OCI-LY1 (cell line): ENCODE results near the gene TBC1D16.

ENCODE experiments used
- H2AFZ ChIP-seq: fragments of 200-600 bp; sonication (generic), shearing (Covaris generic); 2 replicates; pipeline ENCODE4 v1.6.0; 2014; ENCODE audit warnings: antibody characterized with exemption, mild to moderate bottlenecking, low read length
- H3F3A ChIP-seq: fragments of 200-600 bp; sonication (generic), shearing (Covaris generic); 2 replicates; pipeline ENCODE4 v1.6.0; 2014; ENCODE audit warnings: mild to moderate bottlenecking, antibody characterized with exemption, low read length, moderate library complexity; ENCODE audit not compliant: insufficient read depth
- H3K27ac ChIP-seq: fragments of 200-600 bp; sonication (generic); 2 replicates; pipeline ENCODE4 v1.5.1; 2014; ENCODE audit warnings: low read length, mixed run types, mild to moderate bottlenecking, low read depth; ENCODE audit not compliant: poor library complexity, severe bottlenecking
- H3K27me3 ChIP-seq: fragments of 200-600 bp; sonication (generic); 2 replicates; pipeline ENCODE4 v1.6.0; 2014; ENCODE audit warnings: antibody characterized with exemption, mild to moderate bottlenecking, low read length, moderate library complexity; ENCODE audit not compliant: insufficient read depth
- H3K36me3 ChIP-seq: fragments of 200-600 bp; sonication (generic); 2 replicates; pipeline ENCODE4 v1.6.1; 2014; ENCODE audit warnings: mild to moderate bottlenecking, antibody characterized with exemption, low read length, moderate library complexity, mixed read lengths; ENCODE audit not compliant: insufficient read depth
- H3K4me1 ChIP-seq: fragments of 200-600 bp; sonication (generic); 2 replicates; pipeline ENCODE4 v1.5.1; 2014; ENCODE audit warnings: mild to moderate bottlenecking, low read length, moderate library complexity; ENCODE audit not compliant: insufficient read depth, severe bottlenecking
- H3K4me2 ChIP-seq: fragments of 200-600 bp; sonication (generic), shearing (Covaris generic); 2 replicates; pipeline ENCODE4 v1.6.1; 2014; ENCODE audit warnings: low read length
- H3K4me3 ChIP-seq: fragments of 200-600 bp; sonication (generic); 2 replicates; pipeline ENCODE4 v1.5.1; 2014; ENCODE audit warnings: low read length, low read depth, mild to moderate bottlenecking, mixed read lengths; ENCODE audit not compliant: poor library complexity, severe bottlenecking
- H3K79me2 ChIP-seq: fragments of 200-600 bp; shearing (Covaris generic); 2 replicates; pipeline ENCODE4 v1.6.1; 2016; ENCODE audit warnings: mixed run types, low read length, mixed read lengths; ENCODE audit not compliant: insufficient read depth
- H3K9ac ChIP-seq: fragments of 200-600 bp; sonication (generic), shearing (Covaris generic); 2 replicates; pipeline ENCODE4 v1.6.1; 2014; ENCODE audit warnings: mild to moderate bottlenecking, low read length, mixed read lengths
- H3K9me2 ChIP-seq: fragments of 200-600 bp; sonication (generic), shearing (Covaris generic); 2 replicates; pipeline ENCODE4 v1.6.1; 2014; ENCODE audit warnings: low read depth, mild to moderate bottlenecking, low read length, mixed read lengths
- H3K9me3 ChIP-seq: fragments of 200-600 bp; shearing (Covaris generic); 2 replicates; pipeline ENCODE4 v1.6.1; 2014; ENCODE audit warnings: low read length, mixed read lengths
- H4K20me1 ChIP-seq: fragments of 200-600 bp; sonication (generic), shearing (Covaris generic); 2 replicates; pipeline ENCODE4 v1.6.0; 2016; ENCODE audit warnings: mild to moderate bottlenecking, low read length; ENCODE audit not compliant: insufficient read depth
- CTCF ChIP-seq: fragments of 200-600 bp; sonication (generic), shearing (Covaris generic); IDR thresholded peaks from 2 replicates; pipeline ENCODE4 v1.5.1; 2017; ENCODE audit warnings: mild to moderate bottlenecking, antibody characterized with exemption, low read length, moderate library complexity, mixed read lengths
- EZH2 ChIP-seq: fragments of 200-600 bp; sonication (generic), shearing (Covaris generic); IDR thresholded peaks from 2 replicates; pipeline ENCODE4 v1.8.0; 2017; ENCODE audit warnings: borderline replicate concordance, mixed run types, mild to moderate bottlenecking, antibody characterized with exemption, low read length, moderate library complexity, mixed read lengths

TBC1D16 gene

GRCh38 chr17:79942591-79943346 is 92.9 kb downstream of the TBC1D16 start:
- H3K36me3 ChIP-seq, result no peaks in the 10 kb centered on the region
- no peaks in the 10 kb centered on the region for H3F3A ChIP-seq
- H3K79me2 ChIP-seq, result no peaks in the 10 kb centered on the region
- no peaks in the 10 kb centered on the region for H3K4me1 ChIP-seq
- no peak overlapping the region for H3K9ac ChIP-seq
- no peaks in the 10 kb centered on the region for H4K20me1 ChIP-seq
- H2AFZ ChIP-seq, result no peak overlapping the region
- H3K9me2 ChIP-seq, result no peaks in the 10 kb centered on the region
- no peak overlapping the region for H3K4me3 ChIP-seq
- TF ChIP-seq EZH2 (no peak), CTCF (no peak)
- H3K27ac ChIP-seq, result no peak overlapping the region
- no peaks in the 10 kb centered on the region; the same call in 1 of the 2 replicates for H3K27me3 ChIP-seq
- H3K4me2 ChIP-seq, result no peak overlapping the region
- no peaks in the 10 kb centered on the region for H3K9me3 ChIP-seq

DNA sequence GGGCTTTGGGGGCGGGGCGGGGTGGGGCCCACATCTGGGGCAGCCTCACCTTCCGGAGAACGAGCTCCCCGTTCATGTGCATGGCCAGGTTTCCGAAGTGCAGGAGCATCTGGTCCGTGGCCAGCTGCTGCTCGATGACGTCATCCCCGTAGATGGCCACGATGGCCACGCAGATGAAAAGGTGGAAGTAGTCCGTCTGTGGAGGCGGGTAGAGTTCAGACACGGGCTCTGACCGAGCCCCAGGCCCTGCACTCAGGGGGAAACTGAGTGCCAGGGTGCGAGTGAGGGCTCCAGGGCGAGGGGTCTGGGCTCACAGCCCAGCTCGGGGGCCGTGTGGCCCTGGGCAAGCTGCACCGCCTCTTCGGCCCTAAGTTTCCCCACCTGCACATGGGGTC is 93.7 kb downstream of the TBC1D16 start:
- H3K27ac ChIP-seq, result no peak overlapping the region
- TF ChIP-seq EZH2 (no peak), CTCF (no peak)
- no peak overlapping the region for H3K4me2 ChIP-seq
- H4K20me1 ChIP-seq, result no peaks in the 10 kb centered on the region
- no peaks in the 10 kb centered on the region; the same call in 1 of the 2 replicates for H3K27me3 ChIP-seq
- no peak overlapping the region for H2AFZ ChIP-seq
- H3K79me2 ChIP-seq, result no peaks in the 10 kb centered on the region
- no peak overlapping the region for H3K9ac ChIP-seq
- no peaks in the 10 kb centered on the region for H3K9me3 ChIP-seq
- H3F3A ChIP-seq, result no peaks in the 10 kb centered on the region
- H3K36me3 ChIP-seq, result no peaks in the 10 kb centered on the region
- H3K4me3 ChIP-seq, result no peak overlapping the region
- no peaks in the 10 kb centered on the region for H3K9me2 ChIP-seq
- H3K4me1 ChIP-seq, result no peaks in the 10 kb centered on the region

DNA sequence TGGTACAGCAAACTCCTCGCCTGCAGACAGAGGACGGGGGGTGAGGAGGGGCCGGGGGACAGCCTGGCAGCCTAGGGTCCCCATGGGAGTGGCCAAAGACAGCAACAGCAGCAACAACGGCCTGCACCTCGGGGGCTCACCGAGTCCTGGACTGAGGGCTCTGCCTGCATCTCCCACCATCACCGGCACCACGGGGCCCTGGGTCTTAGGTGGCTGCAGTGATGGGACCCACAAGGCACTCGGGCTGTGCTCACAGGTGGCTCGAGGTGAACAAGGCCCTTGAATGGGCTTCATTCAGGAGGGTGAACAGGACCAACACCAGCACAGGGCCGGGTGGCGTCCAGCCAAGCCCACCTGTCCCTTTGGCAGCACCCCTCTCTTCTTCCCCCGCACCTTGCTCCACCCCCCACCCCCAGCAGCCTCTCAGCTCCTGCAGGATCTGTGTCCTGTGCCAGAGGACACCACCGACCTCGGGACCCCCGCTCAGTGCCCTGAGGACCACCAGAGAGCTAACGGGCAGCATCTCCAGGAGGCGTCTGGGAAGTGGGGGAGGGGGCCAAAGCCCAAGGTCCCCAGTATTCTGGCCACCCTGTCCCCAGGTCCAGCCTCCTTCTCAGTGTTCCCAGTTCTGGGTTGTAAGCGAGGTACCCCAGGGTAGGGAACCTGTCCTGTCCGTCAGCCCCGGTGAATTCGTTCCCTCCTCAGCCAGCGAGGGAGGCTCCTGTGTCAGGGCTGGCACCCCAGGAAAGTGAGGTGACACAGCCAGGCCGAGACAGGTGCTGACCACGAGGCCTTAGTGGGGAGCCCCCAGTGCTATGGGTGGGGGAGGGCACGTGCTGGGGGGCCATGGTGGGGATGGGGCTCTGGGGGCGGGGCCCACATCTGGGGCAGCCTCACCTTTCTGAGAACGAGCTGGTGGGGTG is 94.3 kb downstream of the TBC1D16 start:
- no peak overlapping the region for H3K9ac ChIP-seq
- H3K27me3 ChIP-seq, result no peaks in the 10 kb centered on the region; the same call in 1 of the 2 replicates
- no peak overlapping the region for H2AFZ ChIP-seq
- H3K4me1 ChIP-seq, result no peaks in the 10 kb centered on the region
- no peaks in the 10 kb centered on the region for H3K36me3 ChIP-seq
- no peak overlapping the region for H3K4me3 ChIP-seq
- no peaks in the 10 kb centered on the region for H3K79me2 ChIP-seq
- no peak overlapping the region for H3K4me2 ChIP-seq
- H3K27ac ChIP-seq, result no peak overlapping the region
- no peaks in the 10 kb centered on the region for H3K9me3 ChIP-seq
- no peak for TF ChIP-seq CTCF
- no peaks in the 10 kb centered on the region for H4K20me1 ChIP-seq
- H3F3A ChIP-seq, result no peaks in the 10 kb centered on the region
- H3K9me2 ChIP-seq, result no peaks in the 10 kb centered on the region
